HG02571 (cell line): ENCODE data around the gene GNG4.

Source experiments
- ATAC-seq: cut with Tn5 transposase; IDR thresholded peaks from one replicate; pipeline ENCODE4 v1.9.1; 2021; ENCODE audit warnings: mild to moderate bottlenecking, moderate library complexity; ENCODE audit not compliant: unreplicated experiment

GNG4 gene

GRCh38 chr1:235649368-235650163 lies at the start of gene GNG4:
GNG4 (minus strand) TSS chr1:235649784; CDS start chr1:235583838, 65,946 bp downstream.
- no peak for ATAC-seq

GRCh38 chr1:235697508-235697907 lies 47.9 kb upstream of the GNG4 start:
- ATAC-seq, result no peak

DNA sequence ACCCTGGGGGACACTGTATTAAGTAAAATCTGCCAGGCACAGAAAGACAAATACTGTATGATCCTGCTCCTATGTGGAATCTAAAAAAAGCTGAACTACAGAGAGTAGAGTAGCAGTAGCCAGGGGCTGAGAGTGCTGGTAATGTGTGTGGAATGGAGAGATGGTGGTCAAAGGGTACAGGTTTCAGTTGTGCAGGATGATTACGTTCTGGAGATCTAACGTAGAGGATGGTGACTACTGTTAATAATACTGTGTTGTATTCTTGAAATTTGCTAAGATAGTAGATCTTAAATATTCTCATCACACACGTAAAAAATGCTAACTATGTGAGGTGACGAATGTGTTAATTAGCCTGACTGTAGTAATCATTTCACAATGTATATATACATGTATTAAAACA lies 39.8 kb upstream of the GNG4 start:
- no peak for ATAC-seq

DNA sequence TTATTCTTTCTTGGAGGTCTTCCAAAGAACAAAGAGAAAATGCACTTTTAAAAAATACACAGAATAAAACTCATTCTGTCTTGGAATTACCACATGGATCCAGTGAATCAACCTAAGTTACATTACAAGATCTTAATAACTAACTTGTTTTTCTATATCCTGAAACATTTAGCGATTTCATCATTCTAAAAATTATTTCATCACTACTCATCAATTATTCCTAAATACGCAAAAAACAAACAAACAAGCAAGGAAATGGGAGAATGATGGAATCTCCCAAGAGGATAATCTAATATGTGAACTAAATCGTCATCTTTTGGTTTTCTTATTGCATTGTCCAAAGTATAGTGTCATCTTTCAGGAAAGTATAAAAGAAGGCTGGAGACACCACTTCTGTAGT lies 38.5 kb upstream of the GNG4 start:
- no peak for ATAC-seq

GRCh38 chr1:235683653-235684052 lies 34.1 kb upstream of the GNG4 start:
- no peak for ATAC-seq

GRCh38 chr1:235682216-235682615 lies 32.6 kb upstream of the GNG4 start:
- no peak for ATAC-seq

- ATAC-seq, result no peak
Measured at GRCh38 chr1:235679644-235680043, 30.1 kb upstream of the GNG4 start.

GRCh38 chr1:235679005-235679404 lies 29.4 kb upstream of the GNG4 start:
- no peak for ATAC-seq

DNA sequence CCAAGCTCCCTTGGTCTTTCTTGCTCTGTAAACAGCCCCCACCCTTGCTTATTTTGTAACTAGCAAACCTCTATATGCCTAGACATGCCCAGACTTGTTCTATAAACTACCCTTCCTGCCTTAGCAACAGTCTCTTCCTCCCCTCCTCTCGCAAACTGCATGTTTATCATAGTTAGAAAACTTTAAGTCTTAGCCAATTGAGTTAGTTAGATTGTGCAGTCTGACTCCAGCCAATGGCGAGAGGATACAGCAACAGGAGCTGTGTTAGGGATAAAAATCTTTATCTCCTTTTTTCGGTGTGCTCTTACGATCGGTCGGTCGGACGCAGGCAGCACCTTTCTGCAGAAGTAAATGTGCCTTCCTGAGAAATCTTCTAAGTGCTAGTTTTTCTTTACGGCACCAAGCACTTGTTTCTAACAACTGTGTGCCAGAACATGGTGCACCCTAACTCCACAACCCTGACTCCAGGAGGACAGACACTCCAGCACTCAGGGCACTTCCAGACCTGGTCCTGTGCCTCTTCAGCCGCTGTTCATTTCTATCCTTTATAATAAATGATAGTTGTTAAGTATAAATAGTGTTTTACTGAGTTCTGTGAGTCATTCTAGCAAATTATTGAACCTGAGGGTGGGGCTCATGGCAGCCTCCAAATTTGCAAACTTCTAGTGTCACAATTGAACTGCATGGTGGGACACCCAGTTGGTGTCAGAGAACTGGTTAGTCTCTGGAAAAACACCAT lies 25.7 kb upstream of the GNG4 start:
- ATAC-seq, result no peak

- no peak for ATAC-seq
Measured at GRCh38 chr1:235673981-235674380, 24.4 kb upstream of the GNG4 start.

GRCh38 chr1:235671992-235672391 lies 22.4 kb upstream of the GNG4 start:
- no peak for ATAC-seq

DNA sequence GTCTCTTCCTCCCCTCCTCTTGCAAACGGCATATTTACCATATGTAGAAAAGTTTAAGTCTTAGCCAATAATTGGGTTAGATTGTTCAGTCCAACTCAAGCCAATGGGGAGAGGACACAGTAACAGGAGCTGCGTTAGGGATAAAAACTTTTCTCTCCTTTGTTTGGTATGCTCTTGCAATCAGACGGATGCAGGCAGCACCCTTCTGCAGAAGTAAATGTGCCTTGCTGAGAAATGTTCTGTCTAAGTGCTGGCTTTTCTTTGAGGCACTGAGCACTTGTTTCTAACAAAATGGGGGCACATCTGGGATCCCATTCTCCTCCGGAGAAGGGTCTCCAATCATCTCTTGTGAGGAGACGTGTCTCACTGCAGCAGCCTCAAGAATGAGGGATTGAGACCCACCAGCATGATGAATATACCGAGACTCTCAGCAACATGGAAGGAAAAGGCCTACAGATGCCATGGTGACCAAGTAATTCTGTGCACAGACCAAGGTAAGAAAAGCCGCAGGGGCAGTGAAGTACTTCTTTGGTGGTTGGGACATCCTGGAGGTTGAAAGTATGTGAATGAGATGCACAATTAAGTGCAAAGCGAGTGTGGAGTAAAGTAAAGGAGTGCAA lies 20.7 kb upstream of the GNG4 start:
- no peak for ATAC-seq

- ATAC-seq, result no peak
Measured at GRCh38 chr1:235669277-235669676, 19.7 kb upstream of the GNG4 start.

DNA sequence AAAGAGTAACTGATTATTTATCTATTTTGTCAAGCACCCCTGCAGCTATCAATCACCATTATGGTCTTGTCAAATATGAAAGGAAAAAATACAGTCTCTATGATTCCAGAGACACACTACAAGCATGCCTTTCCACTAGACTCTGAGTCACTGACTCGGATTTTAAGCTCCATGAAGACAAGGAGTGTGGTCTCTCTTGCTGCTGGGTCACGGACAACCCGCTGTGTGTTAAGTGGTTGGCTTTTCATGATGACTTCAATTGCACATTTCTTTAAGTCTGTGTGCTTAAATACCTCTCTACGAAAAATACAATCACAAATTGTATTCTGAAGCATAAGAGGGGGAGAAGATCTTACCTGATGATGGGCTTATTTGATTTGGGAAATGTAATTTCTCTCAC lies 14.0 kb upstream of the GNG4 start:
- no peak for ATAC-seq

- ATAC-seq, result no peak
Measured at GRCh38 chr1:235661568-235661967, 12.0 kb upstream of the GNG4 start.

GRCh38 chr1:235659186-235659771 lies 9.7 kb upstream of the GNG4 start:
- ATAC-seq, result no peak

GRCh38 chr1:235657747-235658526 lies 8.4 kb upstream of the GNG4 start:
- no peak for ATAC-seq

DNA sequence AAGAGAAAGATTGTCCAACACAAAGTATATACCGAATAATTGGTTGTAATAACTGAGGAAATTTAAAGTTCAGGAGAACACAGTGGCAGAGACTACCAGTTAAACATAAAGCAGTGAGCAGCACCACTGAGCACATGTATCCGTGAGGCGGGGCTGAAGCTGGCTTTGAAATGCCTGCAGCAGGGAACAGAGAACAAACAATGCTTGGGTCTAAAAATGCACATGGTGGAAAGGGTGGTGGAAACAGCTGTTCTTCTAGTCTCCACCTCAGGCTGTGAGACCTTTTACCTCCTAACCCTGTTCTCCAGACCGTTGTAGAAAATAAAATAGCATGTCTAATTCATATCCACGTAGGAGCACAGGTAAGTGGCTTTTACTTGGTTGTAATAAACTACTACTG lies 7.7 kb upstream of the GNG4 start:
- no peak for ATAC-seq

DNA sequence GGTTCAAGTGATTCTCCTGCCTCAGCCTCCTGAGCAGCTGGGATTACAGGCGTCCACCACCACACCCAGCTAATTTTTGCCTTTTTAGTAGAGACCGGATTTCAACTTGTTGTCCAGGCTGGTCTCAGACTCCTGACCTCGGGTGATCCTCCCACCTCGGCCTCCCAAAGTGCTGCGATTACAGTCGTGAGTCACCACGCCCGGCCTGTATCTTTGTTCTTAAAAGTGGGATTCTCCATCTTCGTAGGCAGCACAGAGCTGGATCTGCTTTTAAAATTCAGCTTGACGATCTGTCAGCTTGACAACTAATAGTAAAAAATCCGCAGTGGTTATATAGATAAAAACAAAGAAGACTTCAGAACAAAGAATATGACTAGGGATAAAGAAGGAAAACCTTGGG lies 2.8 kb upstream of the GNG4 start:
- no peak for ATAC-seq

DNA sequence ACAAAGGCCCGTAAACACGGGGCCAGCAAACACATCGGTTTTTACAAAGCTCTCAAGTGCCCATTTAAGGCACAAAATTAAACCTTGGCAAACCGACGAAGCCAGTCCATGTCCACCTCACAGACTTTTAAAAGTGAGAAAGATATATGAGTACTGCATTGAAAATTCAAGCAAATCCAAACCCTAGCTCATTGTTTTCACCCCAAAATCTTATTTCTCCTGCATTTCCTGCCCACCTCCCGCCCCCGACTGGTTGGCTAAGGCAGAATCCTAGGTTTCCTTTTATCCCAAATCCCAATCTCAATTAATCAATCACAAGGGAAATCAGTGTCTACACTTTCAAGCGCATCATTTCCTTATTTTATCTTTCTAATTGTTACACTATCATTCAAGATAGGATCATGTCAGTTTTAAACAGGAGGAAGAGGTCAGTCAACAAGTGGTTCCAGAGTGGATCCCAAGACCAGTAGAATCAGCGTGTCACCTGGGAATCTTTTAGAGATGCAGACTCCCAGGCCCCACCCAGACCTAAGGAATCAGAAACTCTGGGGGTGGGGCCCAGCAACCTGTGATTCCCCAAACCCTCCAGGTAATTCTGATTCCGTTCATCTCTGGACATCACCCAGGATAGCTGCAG lies 1.7 kb upstream of the GNG4 start:
- ATAC-seq, result no peak
